ENCODE data around the gene VSIG10. TPM values are rescaled to one million over a fixed set of nuclear protein-coding genes. Genes with fewer than 3 reads are reported as not detected.

VSIG10 gene
- polyA plus RNA-seq, result 11.4 to 12.7 TPM (median 12.1 TPM) in 3 replicates
- polyA plus RNA-seq (2011; ENCODE audit: low read depth), result 1.5 TPM
- 7.6 and 12.9 TPM in 2 replicates for polyA plus RNA-seq (2011; cell fraction: cytosol; rRNA removed)
- 19.9 and 25.0 TPM in 2 replicates for polyA plus RNA-seq (2011; cell fraction: nucleus; rRNA removed)
- 6.5 and 12.7 TPM in 2 replicates for polyA plus RNA-seq (2012; ENCODE audit: low replicate concordance)
- polyA minus RNA-seq, result 36.9 to 61.1 TPM (median 42.6 TPM) in 3 replicates
- 19.8 TPM for polyA minus RNA-seq (2011; cell fraction: cytosol; rRNA and poly(A)+ RNA removed)
- 17.9 and 28.5 TPM in 2 replicates for polyA minus RNA-seq (2011; cell fraction: nucleus; rRNA and poly(A)+ RNA removed)

DNA sequence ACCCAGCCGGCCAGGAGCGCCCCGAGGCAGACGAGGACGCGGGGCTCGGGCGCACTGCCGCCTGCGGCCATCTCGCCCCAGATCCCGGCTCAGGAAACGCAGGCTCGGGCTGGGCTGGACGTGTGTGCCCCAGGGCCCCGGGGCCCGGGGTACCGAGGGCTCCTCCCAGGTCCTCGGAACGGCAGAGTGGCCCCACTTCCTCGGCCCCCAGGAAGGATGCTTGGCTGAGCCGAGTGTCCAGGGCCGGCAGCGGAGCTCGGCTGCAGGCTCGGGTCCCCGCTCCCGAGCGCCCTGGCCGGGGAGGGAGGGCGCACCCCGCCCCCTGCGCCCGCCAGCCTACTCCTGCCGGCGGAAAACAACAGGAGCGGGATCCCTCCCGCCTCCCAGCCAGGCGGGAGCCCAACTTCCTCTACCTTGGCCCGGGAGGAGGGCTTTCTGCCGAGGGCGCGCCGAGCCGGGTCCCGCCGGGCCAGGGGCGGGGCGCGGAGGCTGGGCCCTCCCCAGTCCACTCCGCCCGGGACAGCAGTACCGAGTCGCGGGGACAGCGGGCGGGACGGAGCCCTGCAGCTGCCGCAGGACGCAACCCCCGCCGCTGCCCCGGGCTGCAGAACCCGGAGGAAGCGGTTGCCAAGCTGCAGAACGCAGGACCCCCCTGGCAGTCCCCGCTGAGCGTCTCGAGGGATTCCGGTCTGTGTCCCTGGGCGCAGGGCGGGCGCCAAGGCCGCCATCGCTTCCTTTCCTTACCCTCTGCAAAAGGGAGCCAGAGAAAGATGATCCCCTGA is at the start of gene VSIG10:
Gene VSIG10, minus strand, starts transcription at position 411 of the 782 bp plus-strand sequence. Its CDS starts 340 bp downstream, at position 71.
- Histone ChIP-seq H3K27me3 (ENCODE audit: control insufficient read depth, extremely low read depth, insufficient read depth, low read length) (no peaks in the 10 kb centered on the region), H3K9ac (ENCODE audit: control insufficient read depth, extremely low read depth, insufficient read depth, low read length) (peak within 1 kb of the TSS; percentile 77), H2AFZ (ENCODE audit: control insufficient read depth, low read length) (peak within 1 kb of the TSS; percentile 88), H3K4me3 (ENCODE audit: control insufficient read depth in 2 of 3, extremely low read depth in 1 of 3, insufficient read depth in 2 of 3, low read depth in 1 of 3, low read length in 3 of 3) (peak within 1 kb of the TSS; percentile 82 to 89 (median 83)), H4K20me1 (ENCODE audit: control insufficient read depth, extremely low read depth, insufficient read depth, low read length) (no peaks in the 10 kb centered on the region), H3K9me3 (ENCODE audit: control insufficient read depth, low read depth, low read length) (no peaks in the 10 kb centered on the region), H3K79me2 (ENCODE audit: control insufficient read depth, insufficient read depth, low read length) (no peaks in the 10 kb centered on the region), H3K27ac (ENCODE audit: control insufficient read depth, insufficient read depth, low read length) (peak within 1 kb of the TSS; percentile 22), H3K36me3 (ENCODE audit: control insufficient read depth in 2 of 2, extremely low read depth in 1 of 2, insufficient read depth in 2 of 2, low read length in 2 of 2) (no peaks in the 10 kb centered on the region), H3K9me1 (ENCODE audit: control insufficient read depth, extremely low read depth, insufficient read depth, low read length) (peaks cover 4% of the 10 kb centered on the region), H3K4me1 (ENCODE audit: control insufficient read depth, extremely low read depth, insufficient read depth, low read length) (peaks cover 24% of the 10 kb centered on the region), H3K4me2 (ENCODE audit: control insufficient read depth, extremely low read depth, insufficient read depth, low read depth, low read length) (peak within 1 kb of the TSS; percentile 72)
- FAIRE-seq, result no peak
- dilution Hi-C loops (cut with MboI; ENCODE audit: extremely low pct_ligation_motif_present, low sequenced_read_pairs), result no loop called here
- TF ChIP-seq CTCF (optimal IDR thresholded peaks at IDR 0.05 in 1 of 3, IDR thresholded peaks at IDR 0.05 in 1 of 3, conservative IDR thresholded peaks at IDR 0.05 in 1 of 3; ENCODE audit: extremely low read depth in 1 of 3, insufficient read depth in 2 of 3, low read length in 3 of 3), result no peak
- TF ChIP-seq EZH2 (IDR thresholded peaks at IDR 0.05; ENCODE audit: low read length), result no peak
- no peak for DNase-seq (ENCODE audit: low read depth, low spot score)

DNA sequence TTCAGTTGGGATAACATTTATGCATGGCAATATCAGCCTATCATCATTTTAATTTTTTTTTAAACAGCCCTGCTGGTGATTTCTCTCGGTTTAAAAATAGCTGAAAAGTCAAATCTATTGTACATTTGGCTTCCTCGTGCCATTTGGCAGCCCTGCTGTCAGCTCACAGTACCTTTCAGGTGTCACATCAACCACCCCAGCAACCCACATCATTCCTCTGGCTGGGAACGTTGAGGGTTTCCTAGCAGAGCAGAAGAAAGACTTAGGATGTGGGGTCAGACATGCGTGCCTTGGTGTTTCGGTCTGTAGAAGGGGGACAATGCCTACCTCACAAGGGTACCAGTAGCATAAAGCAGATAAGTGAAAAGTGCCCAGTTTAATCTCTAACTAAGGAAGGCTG is 47.9 kb upstream of the VSIG10 start:
- H3K27ac ChIP-seq (ENCODE audit: control insufficient read depth, insufficient read depth, low read length), result no peak overlapping the region
- H3K4me3 ChIP-seq (ENCODE audit: control insufficient read depth in 2 of 3, extremely low read depth in 1 of 3, insufficient read depth in 2 of 3, low read depth in 1 of 3, low read length in 3 of 3), result no peak overlapping the region
- H3K9me3 ChIP-seq (ENCODE audit: control insufficient read depth, low read depth, low read length), result no peaks in the 10 kb centered on the region
- no peak overlapping the region for H3K4me2 ChIP-seq (ENCODE audit: control insufficient read depth, extremely low read depth, insufficient read depth, low read depth, low read length)
- H3K9ac ChIP-seq (ENCODE audit: control insufficient read depth, extremely low read depth, insufficient read depth, low read length), result no peak overlapping the region
- dilution Hi-C loops (cut with MboI; ENCODE audit: extremely low pct_ligation_motif_present, low sequenced_read_pairs), result no loop called here
- DNase-seq (ENCODE audit: low read depth, low spot score) (no peak), FAIRE-seq (no peak)
- H4K20me1 ChIP-seq (ENCODE audit: control insufficient read depth, extremely low read depth, insufficient read depth, low read length), result no peaks in the 10 kb centered on the region
- no peaks in the 10 kb centered on the region for H3K27me3 ChIP-seq (ENCODE audit: control insufficient read depth, extremely low read depth, insufficient read depth, low read length)
- H3K4me1 ChIP-seq (ENCODE audit: control insufficient read depth, extremely low read depth, insufficient read depth, low read length), result no peaks in the 10 kb centered on the region
- H3K9me1 ChIP-seq (ENCODE audit: control insufficient read depth, extremely low read depth, insufficient read depth, low read length), result no peaks in the 10 kb centered on the region
- no peak overlapping the region for H2AFZ ChIP-seq (ENCODE audit: control insufficient read depth, low read length)
- peaks cover 9 to 13% of the 10 kb centered on the region in 2 experiments for H3K36me3 ChIP-seq (ENCODE audit: control insufficient read depth in 2 of 2, extremely low read depth in 1 of 2, insufficient read depth in 2 of 2, low read length in 2 of 2)
- H3K79me2 ChIP-seq (ENCODE audit: control insufficient read depth, insufficient read depth, low read length), result no peaks in the 10 kb centered on the region
- TF ChIP-seq CTCF (optimal IDR thresholded peaks at IDR 0.05 in 1 of 3, IDR thresholded peaks at IDR 0.05 in 1 of 3, conservative IDR thresholded peaks at IDR 0.05 in 1 of 3; ENCODE audit: extremely low read depth in 1 of 3, insufficient read depth in 2 of 3, low read length in 3 of 3) (no peak), EZH2 (IDR thresholded peaks at IDR 0.05; ENCODE audit: low read length) (no peak)
